Heart left ventricle (tissue), 16 donors: ENCODE measurements around the gene WIPF3. TPM values are rescaled to one million over a fixed set of nuclear protein-coding genes. Genes with fewer than 3 reads are reported as not detected.

Experiments
- ATAC-seq, 4 donors: fragments of 200-7000 bp; cut with Tn5 transposase; one replicate each; pipeline ENCODE4 v1.9.1; 2020 to 2022; ENCODE audit warnings: moderate library complexity in 4 of 4, mild to moderate bottlenecking in 3 of 4, moderate number of reproducible peaks in 1 of 4
- DNase-seq, 5 donors: peaks; one replicate each; pipeline ENCODE4 v3.0.0-alpha.2; 2020
- H3K27ac ChIP-seq, 12 donors: fragments of 200-600 bp; sonication (generic) in 4 of 12; one replicate each; pipeline versions ENCODE4 v1.5.0 to v1.8.0; 2016 to 2022; ENCODE audit warnings: mild to moderate bottlenecking in 2 of 12
- H3K27me3 ChIP-seq, 9 donors: fragments of 200-600 bp; sonication (generic) in 2 of 9; one replicate each; pipeline versions ENCODE4 v1.5.1 to v1.8.0; 2016 to 2022; ENCODE audit warnings: mild to moderate bottlenecking in 3 of 9
- H3K36me3 ChIP-seq, 9 donors: fragments of 200-600 bp; sonication (generic) in 2 of 9; one replicate each; pipeline versions ENCODE4 v1.5.0 to v1.8.0; 2018 to 2022; ENCODE audit warnings: mild to moderate bottlenecking in 2 of 9
- H3K4me1 ChIP-seq, 12 donors: fragments of 200-600 bp; sonication (generic) in 4 of 12; one replicate each; pipeline versions ENCODE4 v1.5.0 to v1.8.0; 2016 to 2022; ENCODE audit warnings: mild to moderate bottlenecking in 3 of 12
- H3K4me3 ChIP-seq, 12 donors: fragments of 200-600 bp; sonication (generic) in 4 of 12; one replicate each; pipeline versions ENCODE4 v1.5.0 to v1.8.0; 2017 to 2022; ENCODE audit warnings: mild to moderate bottlenecking in 9 of 12, moderate library complexity in 4 of 12
- H3K9me3 ChIP-seq, 12 donors: fragments of 200-600 bp; sonication (generic) in 4 of 12; one replicate each; pipeline versions ENCODE4 v1.5.0 to v1.8.0; 2016 to 2022; ENCODE audit warnings: mild to moderate bottlenecking in 1 of 12
- POLR2A ChIP-seq, 2 donors: fragments of 450-650 bp; IDR thresholded peaks; one replicate each; pipeline ENCODE4 v1.6.1; 2017; ENCODE audit warnings: antibody characterized with exemption in 2 of 2, mild to moderate bottlenecking in 2 of 2, moderate library complexity in 2 of 2
- WGBS, 4 donors: extraction: QIAGEN DNeasy Blood & Tissue Kit in 2 of 4; methylation state at CpG; one replicate each; pipeline versions ENCODE4 v1.1.5 to v1.1.7; 2013 to 2018; 5-methylcytosine and 5-hydroxymethylcytosine counted together
- intact Hi-C, 10 donors: fragments of 100-400 bp; cut with DNase I; formaldehyde crosslinking; loops; one replicate each; pipeline versions ENCODE4 v1.11.1 to v1.14.2; 2022
- polyA plus RNA-seq, 2 donors: library from polyadenylated mRNA; stranded (reverse); fragments of 200-250 nt; gene quantifications; one replicate each; pipeline ENCODE4 v1.2.3, GENCODE V29; 2013
- total RNA-seq, 9 donors: library from RNA; depleted of rRNA in 2 of 9; stranded (reverse); fragments of >200 nt in 2 of 9; fragmentation: NEBNext Ultra II Directional in 3 of 9; extraction: Animal tissue kit (Norgen Biotek cat#: 25700) in 3 of 9; gene quantifications; one replicate each; pipeline versions ENCODE4 v1.1.0 to v1.2.4, GENCODE V29; 2016 to 2023
- TF ChIP-seq, protein P1 (sequence below), 12 donors: fragments of 200-600 bp; sonication (generic) in 4 of 12; IDR thresholded peaks; one replicate each; pipeline versions ENCODE4 v1.5.0 to v1.8.0; 2018 to 2022; ENCODE audit warnings: antibody characterized with exemption in 12 of 12, mild to moderate bottlenecking in 5 of 12
- donor health status: ischemic (EF 13 %, LVEDD 7.1; RV severe dilation, severe dysfunction).
- donor health status: healthy with polysubstance abuse.
- donor health status: DM: no; HTN: yes; CAD: no.
- donor health status: DM: no; HTN: no; CAD: no.
- donor health status: ischemic (EF 25% LVEDD 6.9; RV normal size, moderate dysfunction).
- donor health status: ischemic (EF 25% LVEDD 5.7; RV mildly dilated, moderate dysfunction).
- donor health status: healthy.
- donor health status: DM: yes; HTN: yes; CAD: no.
- donor health status: ischemic (EF 35%, LVEDD 5.7; RV mildly dilated, moderate dysfunction).
- donor health status: nonischemic (EF 11% LVEDD 7.7; RV severe dilation, severe dysfunction).
- donor health status: DM: yes; HTN: yes; CAD: no.
- donor health status: PGD.
- donor health status: ischemic (EF 29% LVEDD 5.4; RV normal size, mild dysfunction).
- donor health status: nonischemic (EF 23%, LVEDD 6.1; RV moderate dilation, normal function).

WIPF3 gene
- total and polyA plus RNA-seq, 11 donors: 1.2 to 16.5 (median 6.8) TPM

DNA sequence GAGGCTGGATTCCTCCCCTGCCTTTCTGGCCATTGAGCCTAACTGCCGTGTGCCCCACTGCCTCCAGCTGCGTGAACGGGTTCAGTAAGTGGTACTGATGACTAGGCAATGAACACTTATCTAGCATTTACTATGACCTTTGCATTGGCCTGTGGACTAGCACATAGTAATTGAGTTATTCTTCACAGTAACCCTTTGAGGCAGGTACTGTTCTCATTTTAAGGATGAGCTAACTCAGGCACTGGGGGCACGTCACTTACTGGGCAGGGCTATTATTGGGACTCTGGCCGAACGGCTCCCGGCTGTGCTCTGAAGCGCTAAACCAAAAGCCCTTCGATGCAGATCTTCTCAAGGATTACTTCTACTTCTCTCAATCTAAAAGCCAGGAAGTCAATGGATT is 38.3 kb downstream of the WIPF3 start:
- 82 to 98% (median 90%) methylated on average over 7 to 9 of the region's 9 CpGs for WGBS, 4 donors
- Histone ChIP-seq H3K27ac (no peak overlapping the region), H3K4me1 (peaks cover 0 to 10% (median under 1%) of the 10 kb centered on the region in 12 donors), H3K36me3 (no peaks in the 10 kb centered on the region), H3K9me3 (no peaks in the 10 kb centered on the region), H3K27me3 (no peaks in the 10 kb centered on the region), H3K4me3 (no peak overlapping the region)
- DNase-seq (no peak), ATAC-seq (no peak)
- intact Hi-C loops: no loop called here
- TF ChIP-seq, protein P1, sequence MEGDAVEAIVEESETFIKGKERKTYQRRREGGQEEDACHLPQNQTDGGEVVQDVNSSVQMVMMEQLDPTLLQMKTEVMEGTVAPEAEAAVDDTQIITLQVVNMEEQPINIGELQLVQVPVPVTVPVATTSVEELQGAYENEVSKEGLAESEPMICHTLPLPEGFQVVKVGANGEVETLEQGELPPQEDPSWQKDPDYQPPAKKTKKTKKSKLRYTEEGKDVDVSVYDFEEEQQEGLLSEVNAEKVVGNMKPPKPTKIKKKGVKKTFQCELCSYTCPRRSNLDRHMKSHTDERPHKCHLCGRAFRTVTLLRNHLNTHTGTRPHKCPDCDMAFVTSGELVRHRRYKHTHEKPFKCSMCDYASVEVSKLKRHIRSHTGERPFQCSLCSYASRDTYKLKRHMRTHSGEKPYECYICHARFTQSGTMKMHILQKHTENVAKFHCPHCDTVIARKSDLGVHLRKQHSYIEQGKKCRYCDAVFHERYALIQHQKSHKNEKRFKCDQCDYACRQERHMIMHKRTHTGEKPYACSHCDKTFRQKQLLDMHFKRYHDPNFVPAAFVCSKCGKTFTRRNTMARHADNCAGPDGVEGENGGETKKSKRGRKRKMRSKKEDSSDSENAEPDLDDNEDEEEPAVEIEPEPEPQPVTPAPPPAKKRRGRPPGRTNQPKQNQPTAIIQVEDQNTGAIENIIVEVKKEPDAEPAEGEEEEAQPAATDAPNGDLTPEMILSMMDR (IDR thresholded peaks at IDR 0.05): no peak
- no peak for TF ChIP-seq POLR2A (IDR thresholded peaks at IDR 0.05)

DNA sequence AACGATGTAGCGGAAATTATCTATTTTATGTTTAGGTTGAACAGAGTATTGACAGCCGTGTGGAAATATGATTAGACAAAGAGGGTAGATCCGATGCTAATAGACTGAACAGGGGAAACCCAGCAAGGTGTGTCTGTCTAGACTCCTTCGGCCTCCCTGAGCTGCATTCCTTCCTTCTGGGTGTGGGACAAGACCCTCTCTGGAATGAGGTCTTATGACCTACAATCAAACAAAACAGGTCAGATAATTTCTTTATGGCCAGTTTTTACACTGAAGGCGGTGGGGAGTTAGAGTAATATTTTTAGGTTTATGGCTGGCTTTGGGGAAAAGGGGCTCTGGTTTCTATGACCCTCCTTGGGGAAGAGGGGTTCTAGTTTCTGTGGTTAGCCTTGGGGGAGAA is 41.2 kb downstream of the WIPF3 start:
- H3K9me3 ChIP-seq: no peaks in the 10 kb centered on the region
- intact Hi-C loops: no loop called here
- 93 to 95% (median 95%) methylated on average over 6 of the region's 6 CpGs for WGBS, 4 donors
- no peaks in the 10 kb centered on the region for H3K36me3 ChIP-seq
- TF ChIP-seq, protein P1 (IDR thresholded peaks at IDR 0.05): no peak
- TF ChIP-seq POLR2A (IDR thresholded peaks at IDR 0.05): no peak
- no peak overlapping the region for H3K4me3 ChIP-seq
- no peak overlapping the region for H3K27ac ChIP-seq
- no peaks in the 10 kb centered on the region for H3K27me3 ChIP-seq
- ATAC-seq (no peak), DNase-seq (no peak)
- peaks cover 0 to 7% (median 0%) of the 10 kb centered on the region in 12 donors for H3K4me1 ChIP-seq

DNA sequence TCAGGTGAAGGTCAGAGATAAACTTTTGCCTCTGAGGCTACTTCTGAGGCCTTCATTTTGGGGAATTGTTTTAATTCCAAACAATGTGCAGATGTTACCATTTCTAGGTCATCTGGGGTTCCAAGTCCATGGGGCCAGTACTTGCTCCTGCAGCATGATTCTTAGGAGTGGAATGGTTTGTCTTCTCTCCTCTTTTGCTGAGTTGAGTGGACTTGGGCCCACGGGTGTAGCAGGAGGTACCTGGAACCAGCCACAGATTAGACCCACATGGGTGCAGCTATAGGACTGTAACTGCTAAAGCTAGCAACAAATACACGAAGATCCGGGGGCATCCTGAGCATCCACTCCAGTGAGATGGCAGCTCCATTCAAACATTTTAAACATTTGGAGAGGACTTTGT is 41.6 kb downstream of the WIPF3 start:
- no peaks in the 10 kb centered on the region for H3K9me3 ChIP-seq
- TF ChIP-seq POLR2A (IDR thresholded peaks at IDR 0.05): no peak
- TF ChIP-seq, protein P1 (IDR thresholded peaks at IDR 0.05): no peak
- H3K4me1 ChIP-seq: peaks cover 0 to 4% (median 0%) of the 10 kb centered on the region in 12 donors
- WGBS, 4 donors: 74 to 93% (median 84%) methylated on average over 3 of the region's 3 CpGs
- intact Hi-C loops: no loop called here
- H3K36me3 ChIP-seq: no peaks in the 10 kb centered on the region
- no peaks in the 10 kb centered on the region for H3K27me3 ChIP-seq
- H3K4me3 ChIP-seq: no peak overlapping the region
- no peak for ATAC-seq
- DNase-seq: no peak
- H3K27ac ChIP-seq: no peak overlapping the region

DNA sequence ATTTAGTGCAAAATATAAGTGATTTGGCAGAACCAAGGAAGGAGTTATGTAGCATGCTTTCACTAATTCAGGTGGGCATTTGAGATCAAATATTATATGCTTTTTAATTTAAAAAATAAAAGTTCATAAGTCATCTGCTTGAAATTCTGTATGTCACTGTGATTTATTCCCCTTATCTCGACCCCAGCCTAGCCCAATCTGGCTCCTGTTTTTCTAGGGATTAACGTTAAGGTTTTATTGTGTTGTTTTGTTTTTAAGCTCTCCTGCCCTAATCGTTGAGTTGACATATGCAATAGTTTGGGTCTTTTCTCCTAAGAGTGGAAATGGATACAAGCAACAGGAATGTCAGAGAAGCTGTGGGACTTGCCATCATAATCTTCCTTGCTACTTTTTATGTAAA is 42.6 kb downstream of the WIPF3 start:
- ATAC-seq: no peak
- intact Hi-C loops: no loop called here
- H3K4me3 ChIP-seq: no peak overlapping the region
- H3K4me1 ChIP-seq: peaks cover 0 to 4% (median 0%) of the 10 kb centered on the region in 12 donors
- H3K27me3 ChIP-seq: no peaks in the 10 kb centered on the region
- H3K9me3 ChIP-seq: no peaks in the 10 kb centered on the region
- no peak for DNase-seq
- TF ChIP-seq, protein P1 (IDR thresholded peaks at IDR 0.05): no peak
- no peak overlapping the region for H3K27ac ChIP-seq
- no peaks in the 10 kb centered on the region for H3K36me3 ChIP-seq
- 76 to 86% (median 83%) methylated on average over 3 of the region's 3 CpGs for WGBS, 4 donors
